ENCODE measurements around the gene TSPAN18. TPM values are rescaled to one million over a fixed set of nuclear protein-coding genes. Genes with fewer than 3 reads are reported as not detected.

Gene TSPAN18
- total and polyA plus RNA-seq, 2 experiments from 2014 or later, result 6.0 to 10.6 TPM

DNA sequence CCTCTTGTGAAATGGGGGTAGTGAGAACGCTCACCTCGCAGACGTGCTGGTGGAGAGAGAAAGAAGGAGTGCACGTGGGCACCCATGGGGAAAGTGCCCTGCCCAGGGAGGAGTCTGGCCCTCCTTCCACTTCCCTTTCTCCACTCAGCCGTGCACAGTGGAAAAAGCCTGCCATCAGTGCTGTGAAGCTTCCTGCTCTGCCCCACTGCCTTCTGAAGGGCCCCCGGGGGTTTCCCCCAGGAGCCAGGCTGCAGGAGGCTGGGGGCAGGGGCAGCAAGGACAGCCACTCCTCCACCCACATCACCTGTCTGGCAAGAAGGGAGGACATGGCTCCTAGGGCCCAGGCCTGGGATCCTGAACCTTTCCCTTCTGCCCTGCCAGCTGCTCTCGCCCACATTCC is 216.4 kb downstream of the TSPAN18 start:
- Histone ChIP-seq H3K36me3 (ENCODE audit: insufficient read depth) (no peaks in the 10 kb centered on the region), H3K4me2 (no peak overlapping the region), H3K4me1 (ENCODE audit: insufficient read depth) (peaks cover 38% of the 10 kb centered on the region), H3K9me2 (ENCODE audit: insufficient read depth) (no peaks in the 10 kb centered on the region), H2AFZ (no peak overlapping the region), H3K79me2 (replicated peaks; ENCODE audit: insufficient read depth) (no peaks in the 10 kb centered on the region), H3K27ac (ENCODE audit: low read depth) (no peak overlapping the region), H3F3A (replicated peaks; ENCODE audit: low read depth) (0 out of 2 replicates have a peak, but pooled peaks cover 3% of the 10 kb centered on the region), H3K4me3 (no peak overlapping the region), H4K20me1 (replicated peaks; ENCODE audit: insufficient read depth) (no peaks in the 10 kb centered on the region), H3K27me3 (ENCODE audit: insufficient read depth) (no peaks in the 10 kb centered on the region)
- Mint-ChIP-seq H3K27ac (no peak overlapping the region; the same call in 1 of the 2 replicates), H3K4me1 (peaks cover 78% of the 10 kb centered on the region), H3K36me3 (ENCODE audit: low read depth) (peaks cover 12% of the 10 kb centered on the region), H3K9me3 (peaks cover 5% of the 10 kb centered on the region; the same call in 2 of the 3 replicates), H3K4me3 (no peak overlapping the region), H3K27me3 (ENCODE audit: insufficient read depth, low read depth, poor library complexity) (peaks cover 33% of the 10 kb centered on the region)
- ATAC-seq, result no peak
- TF ChIP-seq JUNB (IDR thresholded peaks at IDR 0.05; ENCODE audit: unreplicated experiment) (no peak), ZNF114 (CRISPR knock-in tag; IDR thresholded peaks at IDR 0.05) (no peak), REST (IDR thresholded peaks at IDR 0.05; ENCODE audit: unreplicated experiment) (no peak), NANOG (IDR thresholded peaks at IDR 0.05; ENCODE audit: borderline replicate concordance) (no peak), STAT1 (IDR thresholded peaks at IDR 0.05; ENCODE audit: unreplicated experiment) (no peak), ZNF331 (CRISPR knock-in tag; IDR thresholded peaks at IDR 0.05; ENCODE audit: low read depth) (no peak), CREB1 (CRISPR knock-in tag; IDR thresholded peaks at IDR 0.05; ENCODE audit: low read depth) (no peak), EZH2phosphoT487 (IDR thresholded peaks at IDR 0.05; ENCODE audit: unreplicated experiment) (no peak), ZNF462 (CRISPR knock-in tag; IDR thresholded peaks at IDR 0.05) (no peak)
- no peak for DNase-seq (ENCODE audit: low spot score)

All from GM23338 (cell line).